HG02798 (cell line): Measurements from ENCODE around the gene RPL12.

Experiments used
- ATAC-seq: cut with Tn5 transposase; IDR thresholded peaks from one replicate; pipeline ENCODE4 v1.9.1; 2021; ENCODE audit warnings: mild to moderate bottlenecking; ENCODE audit not compliant: unreplicated experiment, poor library complexity

The RPL12 gene

GRCh38 chr9:127444921-127445850, 6.0 kb downstream of the RPL12 start:
- ATAC-seq, result no peak

- no peak for ATAC-seq
Observed at GRCh38 chr9:127444283-127444920, 6.8 kb downstream of the RPL12 start.

- no peak for ATAC-seq
Observed at GRCh38 chr9:127438394-127438793, 12.8 kb downstream of the RPL12 start.

DNA sequence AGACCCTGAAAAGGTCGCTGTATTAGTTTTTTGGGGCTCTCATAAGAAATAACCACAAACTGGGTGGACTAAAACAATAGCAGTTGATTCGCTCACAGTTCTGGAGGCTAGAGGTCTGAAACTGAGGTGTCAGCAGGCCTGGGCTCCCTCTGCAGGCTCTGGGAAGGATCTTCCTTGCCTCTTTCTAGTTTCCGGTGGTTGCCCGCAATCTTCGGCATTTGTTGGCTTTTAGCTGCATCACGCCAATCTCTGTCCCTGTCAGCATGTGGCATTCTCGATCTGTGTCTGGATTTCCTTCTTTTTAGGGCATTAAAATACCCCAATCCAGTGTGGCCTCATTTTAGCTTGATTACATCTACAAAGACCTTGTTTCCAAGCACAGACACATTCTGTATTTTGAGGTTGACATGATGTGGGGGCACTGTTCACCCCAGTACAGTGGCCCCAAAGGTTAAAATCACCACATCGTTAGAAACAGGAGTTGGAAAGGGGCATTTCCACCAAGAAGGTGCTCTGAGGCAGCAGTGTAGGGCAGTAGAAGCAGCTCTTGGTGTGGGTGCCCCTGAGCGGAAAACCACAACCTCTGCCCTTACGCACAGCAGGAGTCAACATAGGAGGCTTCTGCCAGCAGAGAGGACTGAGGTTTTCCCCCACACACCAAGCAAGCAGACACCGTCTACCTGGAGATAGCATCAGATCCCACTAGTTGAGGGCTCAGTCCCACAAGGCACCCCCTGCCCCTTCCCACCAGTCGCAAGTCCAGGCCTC, 13.5 kb downstream of the RPL12 start:
- no peak for ATAC-seq

- ATAC-seq, result no peak
Observed at GRCh38 chr9:127430415-127430814, 20.8 kb downstream of the RPL12 start.

DNA sequence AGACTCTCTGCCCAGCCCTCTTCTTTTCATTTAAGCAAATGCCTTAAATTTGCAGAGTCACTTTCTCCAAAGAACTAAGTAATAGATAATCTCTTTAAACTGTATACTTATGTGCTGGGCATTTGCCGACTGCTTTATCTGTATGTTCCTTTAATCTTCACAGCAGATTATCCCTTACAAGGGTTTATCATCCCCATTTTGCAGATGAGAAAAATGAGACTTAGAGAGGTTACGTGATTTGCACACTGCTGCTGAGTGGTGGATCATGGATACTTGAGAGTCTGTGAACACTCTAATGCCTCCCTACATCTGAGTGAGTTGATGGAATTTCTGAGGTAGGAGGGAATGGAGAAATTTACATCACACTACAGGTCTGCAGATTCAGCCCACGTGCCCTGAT, 22.9 kb downstream of the RPL12 start:
- ATAC-seq, result no peak

GRCh38 chr9:127426756-127427155, 24.4 kb downstream of the RPL12 start:
- no peak for ATAC-seq

DNA sequence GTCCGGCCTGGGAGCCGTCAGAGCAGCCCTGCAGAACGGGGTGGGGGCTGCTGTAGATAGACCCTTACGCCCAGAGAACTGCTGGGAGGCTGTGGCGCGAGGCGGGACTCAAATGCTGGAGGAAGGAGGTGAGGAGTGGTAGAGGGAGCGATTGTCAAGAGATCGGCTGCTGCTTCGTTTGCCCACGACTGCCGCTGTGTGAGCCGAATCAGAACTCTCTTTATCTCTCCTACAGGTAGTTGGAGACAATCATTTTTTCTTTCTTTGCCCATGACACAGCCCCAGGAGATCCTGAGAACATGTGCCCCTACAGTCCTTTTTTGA, 26.6 kb downstream of the RPL12 start:
- ATAC-seq, result no peak

DNA sequence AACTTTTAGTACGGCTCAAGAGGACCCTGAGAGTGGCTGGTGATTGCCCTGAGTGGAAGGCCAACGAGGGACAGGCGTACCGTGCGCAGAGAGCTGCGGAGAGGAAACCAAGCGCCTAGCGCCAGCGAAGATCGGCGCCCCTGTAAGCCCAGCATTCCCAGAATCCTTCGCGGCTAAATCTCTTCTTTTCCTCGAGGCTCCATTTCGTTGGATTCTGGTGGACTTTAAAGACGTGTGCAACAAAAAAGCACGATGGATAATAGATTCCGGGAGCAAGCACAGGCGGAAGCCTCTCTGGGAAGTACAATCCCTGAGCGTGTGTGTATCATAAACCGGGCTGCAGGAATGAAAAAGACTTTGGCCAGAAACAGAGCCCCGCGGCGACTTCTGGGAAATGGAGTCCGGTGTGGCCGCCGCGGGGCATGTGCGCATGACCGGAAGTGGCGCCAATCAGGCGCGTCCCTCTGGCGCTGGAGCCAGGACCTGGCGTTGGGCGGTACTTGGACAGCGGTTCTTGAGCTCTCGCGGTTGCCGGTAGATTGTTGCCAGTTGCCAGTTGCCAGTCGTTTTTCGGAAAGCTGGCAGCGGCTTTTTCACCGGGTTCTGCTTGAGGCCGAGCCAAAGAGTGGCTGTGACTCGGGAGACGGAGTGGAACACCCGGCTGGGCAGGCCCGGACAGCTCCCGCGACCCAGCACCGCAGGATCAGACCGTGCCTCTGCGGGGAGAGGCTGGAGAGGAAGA, 27.1 kb downstream of the RPL12 start, which contains the start of gene ZNF79:
Gene ZNF79 (plus strand): TSS at position 449 of the 742 bp plus-strand sequence. CDS start 406 bp downstream, outside the sequence.
- ATAC-seq, result peak; percentile 90

DNA sequence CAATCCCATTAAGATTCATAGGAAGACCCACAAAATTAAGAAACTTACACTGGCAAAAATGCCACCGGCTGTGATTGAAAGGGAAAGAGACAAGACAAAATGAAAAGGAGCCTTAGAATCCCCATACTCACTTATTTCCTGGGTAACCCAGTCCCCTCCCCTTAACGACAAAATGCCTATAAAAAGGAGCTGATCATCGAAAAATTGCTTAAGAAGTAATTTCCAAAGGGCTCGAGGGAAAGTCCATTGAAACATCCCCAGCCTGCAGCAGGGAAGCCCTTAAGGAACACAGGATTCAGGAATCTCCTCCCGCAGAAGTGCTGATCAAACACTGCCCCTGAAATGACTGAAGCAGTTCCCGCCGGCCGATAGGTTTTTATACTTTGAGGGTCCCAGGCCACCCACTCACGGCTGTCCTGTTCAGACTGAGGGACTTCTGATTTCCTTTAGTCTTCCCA, 27.7 kb downstream of the RPL12 start:
- ATAC-seq, result no peak

DNA sequence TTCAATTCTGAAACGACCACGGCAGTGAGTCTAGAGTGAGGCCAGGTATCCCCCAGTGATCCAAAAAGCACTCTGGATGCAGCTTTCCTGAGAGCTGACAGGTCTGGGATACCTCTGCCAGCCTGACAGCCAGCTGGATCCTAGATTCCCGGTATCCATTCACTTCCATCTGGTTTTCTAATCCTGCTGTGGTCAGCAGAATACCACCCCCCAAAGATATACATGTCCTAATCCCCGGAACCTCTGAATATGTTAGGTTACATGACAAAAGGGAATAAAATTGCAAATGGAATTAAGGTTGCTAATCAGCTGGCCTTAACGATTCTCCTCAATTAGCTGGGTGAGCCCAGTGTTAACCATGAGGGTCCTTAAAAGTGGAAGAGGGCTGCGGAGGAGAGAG, 28.4 kb downstream of the RPL12 start:
- no peak for ATAC-seq

- no peak for ATAC-seq
Observed at GRCh38 chr9:127422133-127422782, 28.9 kb downstream of the RPL12 start.

- no peak for ATAC-seq
Observed at GRCh38 chr9:127421057-127421456, 30.1 kb downstream of the RPL12 start.

DNA sequence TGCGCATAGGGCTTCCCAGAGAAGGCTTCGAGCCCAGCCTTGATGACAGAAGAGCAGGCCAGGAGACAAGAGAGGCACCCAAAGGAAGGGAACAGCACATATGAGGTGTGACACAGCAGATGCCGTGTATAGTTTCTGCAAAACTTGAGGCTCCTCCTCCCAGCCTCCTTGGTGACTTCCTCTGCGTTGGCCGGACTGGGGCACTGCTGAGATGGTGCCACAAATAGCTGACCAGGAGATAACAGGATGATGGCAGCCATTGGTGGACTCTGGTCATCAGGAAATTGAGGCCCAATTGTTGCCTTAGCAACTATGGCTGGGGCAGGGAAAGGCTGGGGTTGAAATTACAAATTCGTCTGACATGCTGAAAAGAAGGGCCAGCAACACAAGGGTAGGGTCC, 31.9 kb downstream of the RPL12 start:
- ATAC-seq, result no peak

GRCh38 chr9:127418037-127418471, 33.2 kb downstream of the RPL12 start:
- no peak for ATAC-seq

DNA sequence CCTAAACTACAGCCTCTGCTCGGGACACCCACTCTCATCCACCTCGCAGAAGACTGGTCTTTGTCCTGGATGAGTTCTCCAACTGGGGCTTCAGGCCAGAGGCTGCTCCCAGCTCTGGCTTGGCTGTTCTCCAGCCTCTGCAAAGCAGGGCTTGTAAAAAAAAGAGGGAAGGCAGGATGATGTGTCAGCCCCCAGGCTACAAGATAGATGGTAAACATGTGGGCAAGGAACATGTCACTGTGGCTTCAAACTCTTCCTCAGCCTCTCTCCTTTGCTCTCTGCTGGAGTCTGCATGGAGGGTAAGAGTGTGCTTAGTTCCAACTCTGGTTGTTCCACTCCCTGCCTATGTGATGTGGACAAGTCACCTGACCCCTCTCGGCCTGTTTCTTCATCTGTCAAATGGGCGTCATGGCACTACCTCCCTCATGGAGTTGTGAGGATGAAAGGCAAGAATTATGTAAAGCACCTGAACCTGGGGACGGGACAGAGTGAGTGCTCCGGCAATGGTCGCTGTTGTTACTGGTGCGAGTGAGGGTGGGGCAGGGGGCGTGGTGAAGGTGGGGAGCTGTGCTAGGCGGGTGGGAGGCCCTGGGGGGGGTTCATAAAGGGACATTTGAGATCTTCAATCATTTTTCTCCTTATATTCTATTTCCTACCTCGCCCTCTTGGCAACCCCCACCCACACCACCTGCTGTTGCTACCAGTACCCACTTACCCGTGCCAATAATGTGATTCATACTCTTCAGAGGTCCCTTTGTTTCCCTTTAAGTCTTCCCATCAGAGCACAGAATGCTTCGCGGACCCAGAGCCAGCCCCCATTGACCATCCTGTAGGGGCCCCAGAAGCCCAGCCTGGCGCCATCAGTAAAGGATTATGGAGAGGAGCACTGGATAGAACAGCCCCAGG, 33.8 kb downstream of the RPL12 start:
- ATAC-seq, result no peak

- no peak for ATAC-seq
Observed at GRCh38 chr9:127415657-127416056, 35.5 kb downstream of the RPL12 start.

- no peak for ATAC-seq
Observed at GRCh38 chr9:127415141-127415540, 36.1 kb downstream of the RPL12 start.

- ATAC-seq, result no peak
Observed at GRCh38 chr9:127411122-127411521, 40.1 kb downstream of the RPL12 start.
